GM19043 (cell line): Measurements from ENCODE around the gene KLHL6.
A peak's percentile ranks its signal among the peaks of the same experiment; 100 is the strongest.
"Not testable (repeated sequence)": the region's sequence is repeated elsewhere in the genome, so short reads cannot be mapped to it uniquely, and the experiment has no call there.

Source experiments
- ATAC-seq: cut with Tn5 transposase; IDR thresholded peaks from one replicate; pipeline ENCODE4 v1.9.1; 2021; ENCODE audit warnings: low read depth; ENCODE audit not compliant: unreplicated experiment

The KLHL6 gene

GRCh38 chr3:183533412-183534132 is 21.9 kb downstream of the KLHL6 start:
- ATAC-seq = no peak

DNA sequence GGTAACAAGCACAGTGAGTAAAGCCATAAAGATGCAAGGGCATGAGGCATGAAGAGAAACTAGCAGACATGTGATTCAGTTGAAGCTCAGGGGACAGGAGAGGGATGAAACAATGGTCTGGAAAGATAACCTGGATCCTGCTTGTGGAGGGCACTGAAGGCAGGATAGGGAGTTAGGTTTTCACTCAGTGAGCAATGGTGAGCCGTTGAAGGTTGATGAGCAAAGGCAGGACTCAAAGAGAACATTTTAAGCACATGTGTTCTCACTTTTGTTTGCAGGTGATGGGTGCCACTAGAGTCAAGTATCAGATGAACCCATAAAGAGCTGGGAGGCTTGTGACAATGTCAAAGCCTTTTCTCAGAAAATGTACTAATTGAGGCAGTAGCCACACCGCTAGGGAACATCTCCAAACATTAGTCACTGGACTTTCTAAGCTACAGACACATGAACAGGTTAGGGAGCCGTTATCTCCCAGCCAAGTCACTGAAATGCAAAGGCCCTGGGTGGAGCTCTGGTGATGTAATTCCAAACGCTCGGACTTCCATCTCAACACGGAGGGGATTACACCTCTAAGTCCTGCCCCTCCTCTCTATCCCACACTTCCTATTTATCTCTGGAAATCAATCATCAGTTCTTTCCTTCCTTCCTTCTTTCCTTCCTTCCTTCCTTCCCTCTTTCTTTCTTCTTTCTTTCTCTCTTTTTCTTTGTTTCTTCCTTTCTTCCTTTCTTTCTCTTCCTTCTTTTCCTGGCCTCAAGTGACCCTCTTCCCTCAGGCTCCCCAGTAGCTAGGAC is 22.7 kb downstream of the KLHL6 start:
- ATAC-seq = no peak

- ATAC-seq = no peak
These were observed 25.8 kb downstream of the KLHL6 start for GRCh38 chr3:183529717-183530116.

DNA sequence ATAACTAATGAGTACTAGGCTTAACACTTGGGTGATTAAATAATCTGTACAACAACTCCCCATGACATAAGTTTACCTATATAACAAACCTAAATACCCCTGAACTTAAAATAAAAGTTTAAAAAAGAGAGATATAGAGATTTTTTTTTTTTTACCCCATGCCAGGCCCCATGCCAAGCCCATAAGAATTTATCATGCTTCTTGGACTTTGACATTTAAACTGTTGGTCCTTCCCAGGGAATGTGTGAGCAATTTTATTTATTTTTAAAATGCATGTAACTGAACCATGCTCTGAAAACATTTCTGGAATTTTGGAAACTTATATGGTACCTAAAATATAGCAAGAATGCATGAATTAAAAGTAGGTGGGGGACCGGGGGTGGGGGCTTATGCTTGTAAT is 26.3 kb downstream of the KLHL6 start:
- ATAC-seq = no peak

- not testable (repeated sequence) for ATAC-seq
These were observed 26.7 kb downstream of the KLHL6 start for GRCh38 chr3:183528758-183529157.

DNA sequence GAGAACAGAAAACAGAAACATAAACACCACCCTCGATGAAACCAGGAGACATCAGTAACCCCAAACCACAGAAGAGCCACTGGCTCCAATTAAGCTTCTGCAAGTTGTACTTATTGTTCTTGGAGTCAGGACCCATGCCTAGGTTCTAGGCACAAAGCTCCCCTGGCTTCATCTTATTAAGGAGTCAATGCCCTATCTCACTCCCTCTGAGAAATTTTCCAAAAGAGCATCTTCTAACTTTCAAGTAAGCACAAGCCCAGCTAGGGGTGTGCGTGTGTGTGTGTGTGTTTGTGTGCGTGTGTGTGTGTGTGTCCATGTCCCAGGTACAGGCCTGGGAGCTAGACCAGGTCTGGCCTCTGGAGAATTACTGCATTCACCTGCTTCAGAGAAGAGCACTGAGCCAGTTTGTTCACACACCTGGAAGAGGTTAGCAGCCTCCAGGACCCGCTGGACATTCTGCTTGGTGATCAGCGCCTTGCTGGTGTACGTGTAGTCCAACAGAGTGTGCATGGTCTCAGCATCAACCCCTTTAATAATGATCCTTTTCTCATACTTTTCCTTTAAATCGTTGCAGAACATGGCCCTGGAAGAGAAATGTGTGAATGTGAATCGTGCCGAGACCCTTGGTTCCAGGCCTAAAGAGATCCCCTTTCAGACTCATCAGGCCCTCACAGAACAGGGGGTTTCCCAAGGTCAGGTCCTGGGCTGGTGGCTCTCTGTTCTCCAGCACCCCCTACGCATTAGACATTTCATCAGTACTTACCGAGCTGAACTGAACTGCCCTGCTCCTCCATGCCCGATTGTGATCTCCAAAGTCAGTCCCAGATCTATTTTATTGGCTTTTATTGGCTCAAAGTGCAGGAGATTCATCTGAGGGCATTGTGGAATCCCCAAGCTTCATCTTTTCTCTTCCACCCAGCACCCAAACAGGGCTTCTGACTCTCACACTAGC is 27.8 kb downstream of the KLHL6 start:
- ATAC-seq = peak; percentile 86

DNA sequence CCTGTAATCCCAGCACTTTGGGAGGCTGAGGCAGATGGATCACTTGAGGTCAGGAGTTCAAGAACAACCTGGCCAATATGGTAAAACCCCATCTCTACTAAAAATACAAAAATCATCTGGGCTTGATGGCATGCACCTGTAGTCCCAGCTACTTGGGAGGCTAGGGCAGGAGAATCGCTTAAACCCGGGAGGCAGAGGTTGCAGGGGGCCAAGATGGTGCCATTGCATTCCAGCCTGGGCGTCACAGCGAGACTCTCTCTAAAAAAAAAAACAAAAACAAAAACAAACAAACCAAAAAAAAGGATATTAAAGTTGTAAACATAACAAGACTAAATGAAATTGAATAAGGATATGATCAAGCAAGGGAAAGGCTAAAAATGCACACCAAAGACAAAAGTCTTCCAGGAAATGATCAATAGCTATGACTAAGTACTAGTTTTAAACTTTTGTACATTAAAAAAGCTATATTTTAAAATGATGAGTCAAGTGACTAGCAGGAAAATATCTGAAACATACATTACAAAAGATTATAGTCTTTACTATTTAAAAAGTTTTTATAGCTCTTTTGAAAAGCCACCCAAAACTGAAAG is 28.6 kb downstream of the KLHL6 start:
- peak; percentile 10 for ATAC-seq

DNA sequence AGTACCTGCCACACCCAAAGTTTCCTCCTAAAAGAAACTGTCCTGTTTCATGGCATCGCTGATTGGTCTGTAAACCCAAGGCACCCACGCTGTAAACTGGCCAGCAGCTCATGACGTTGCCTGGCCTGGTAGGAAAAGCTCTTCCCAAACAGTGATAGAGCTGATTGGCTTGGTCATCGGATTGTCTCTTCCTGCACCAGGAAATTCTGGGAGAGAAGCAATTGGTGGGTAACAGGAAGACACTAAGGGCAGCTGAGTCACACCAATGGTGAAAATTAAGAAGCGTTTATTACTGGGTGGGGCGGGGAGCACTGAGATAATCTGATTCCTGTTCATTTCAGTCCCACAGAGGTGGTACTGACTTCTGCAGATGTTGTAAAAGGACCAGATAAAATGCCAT is 31.0 kb downstream of the KLHL6 start:
- ATAC-seq = no peak

DNA sequence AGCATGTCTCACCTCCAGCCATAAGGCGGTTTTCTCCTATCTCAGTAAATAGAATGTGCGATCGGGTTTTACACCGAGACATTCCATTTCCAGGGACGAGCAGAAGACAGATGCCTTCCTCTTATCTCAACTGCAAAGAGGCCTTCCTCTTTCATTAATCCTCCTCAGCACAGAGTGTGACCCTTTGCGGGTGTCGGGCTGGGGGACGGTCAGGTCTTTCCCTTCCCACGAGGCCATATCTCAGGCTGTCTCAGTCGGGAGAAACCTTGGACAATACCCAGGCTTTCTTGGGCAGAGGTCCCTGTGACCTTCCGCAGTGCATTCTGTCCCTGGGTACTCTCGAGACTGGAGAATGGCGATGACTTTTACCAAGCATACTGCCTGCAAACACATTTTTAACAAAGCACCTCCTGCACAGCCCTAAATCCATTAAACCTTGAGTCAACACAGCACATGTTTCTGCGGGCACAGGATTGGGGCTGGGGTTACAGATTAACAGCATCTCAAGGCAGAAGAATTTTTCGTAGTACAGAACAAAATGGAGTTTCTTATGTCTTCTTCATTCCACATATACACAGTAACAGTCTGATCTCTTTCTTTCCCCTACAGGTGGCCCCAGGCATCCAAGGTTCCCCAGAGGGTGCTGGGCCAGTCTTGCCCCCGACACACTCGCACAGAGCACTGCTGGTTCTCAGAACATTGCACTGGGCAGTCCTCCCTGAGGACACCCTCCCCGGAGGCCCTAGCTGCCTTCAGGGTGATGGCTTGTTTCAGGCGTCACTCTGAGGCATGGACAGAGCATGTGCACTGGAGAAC is 34.6 kb downstream of the KLHL6 start:
- ATAC-seq = not testable (repeated sequence)

DNA sequence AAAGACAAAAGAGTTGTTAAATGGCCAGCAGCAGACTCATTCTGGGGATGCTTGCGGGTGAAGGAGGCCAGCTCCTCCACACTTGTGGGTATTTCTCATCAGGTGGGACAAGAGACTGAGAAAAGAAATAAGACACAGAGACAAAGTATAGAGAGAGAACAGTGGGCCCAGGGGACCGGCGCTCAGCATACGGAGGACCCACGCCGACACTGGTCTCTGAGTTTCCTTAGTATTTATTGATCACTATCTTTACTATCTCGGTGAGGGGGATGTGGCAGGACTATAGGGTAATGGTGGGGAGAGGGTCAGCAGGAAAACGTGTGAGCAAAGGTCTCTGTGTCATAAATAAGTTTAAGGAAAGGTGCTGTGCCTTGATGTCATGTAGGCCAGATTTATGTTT is 35.2 kb downstream of the KLHL6 start:
- not testable (repeated sequence) for ATAC-seq

DNA sequence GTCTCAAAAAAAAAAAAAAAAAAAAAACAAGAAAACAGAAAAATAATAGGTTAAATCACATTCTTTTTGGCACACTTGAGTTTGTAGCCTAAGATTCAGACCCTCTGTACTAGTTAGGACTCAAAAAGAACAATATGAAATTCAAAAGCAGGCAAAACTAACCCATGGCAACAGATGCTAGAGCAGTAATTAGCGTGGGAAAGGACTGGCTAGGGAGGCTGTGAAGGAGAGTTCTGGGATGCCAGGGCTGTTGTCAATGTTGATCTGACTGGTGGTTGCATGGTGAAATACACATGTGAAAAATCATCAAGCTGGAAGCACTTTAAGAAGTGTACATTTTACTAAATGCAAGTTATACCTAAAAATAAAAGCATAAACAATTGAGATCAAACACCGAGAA is 35.6 kb downstream of the KLHL6 start:
- ATAC-seq = no peak

GRCh38 chr3:183518491-183519251 is 36.8 kb downstream of the KLHL6 start:
- no peak for ATAC-seq

DNA sequence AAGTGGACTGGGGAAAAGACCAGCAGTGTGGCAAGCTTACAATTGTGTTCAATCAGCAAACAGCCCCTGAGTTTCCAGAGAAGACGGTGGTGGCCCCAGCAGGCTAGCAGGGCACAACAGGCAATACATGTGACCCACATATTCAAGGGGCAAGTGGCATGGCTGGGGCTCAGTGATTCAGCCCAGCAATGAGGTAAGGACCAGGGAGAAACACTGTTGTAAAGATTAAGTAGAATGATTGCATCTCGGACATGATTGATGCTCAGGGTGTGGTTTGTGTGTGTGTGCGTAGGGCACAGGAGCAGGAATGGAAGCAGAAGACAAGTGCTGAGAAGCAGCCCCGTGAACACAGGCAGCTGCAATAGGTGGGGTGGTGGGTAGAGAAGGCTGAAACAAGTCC is 37.9 kb downstream of the KLHL6 start:
- no peak for ATAC-seq

- ATAC-seq = peak; percentile 58
These were observed 39.3 kb downstream of the KLHL6 start for GRCh38 chr3:183515968-183516851.

DNA sequence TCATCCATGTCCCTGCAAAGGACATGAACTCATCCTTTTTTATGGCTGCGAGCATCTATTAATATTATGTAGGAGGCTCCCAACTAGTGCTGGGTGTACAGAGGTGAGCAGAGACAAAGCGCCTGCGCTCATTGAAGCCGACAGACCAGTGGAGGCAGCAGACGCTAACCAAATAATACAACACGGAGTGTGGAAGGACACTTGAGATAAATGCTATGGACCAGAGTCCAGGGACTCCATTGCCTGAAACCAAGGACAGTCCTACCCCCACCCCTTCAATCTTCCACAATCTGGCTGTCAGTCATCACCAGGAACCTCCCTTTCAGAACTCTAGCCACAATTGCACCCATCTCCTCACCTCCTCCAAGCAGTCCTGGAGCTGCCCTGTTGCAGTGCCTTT is 41.5 kb downstream of the KLHL6 start:
- no peak for ATAC-seq

DNA sequence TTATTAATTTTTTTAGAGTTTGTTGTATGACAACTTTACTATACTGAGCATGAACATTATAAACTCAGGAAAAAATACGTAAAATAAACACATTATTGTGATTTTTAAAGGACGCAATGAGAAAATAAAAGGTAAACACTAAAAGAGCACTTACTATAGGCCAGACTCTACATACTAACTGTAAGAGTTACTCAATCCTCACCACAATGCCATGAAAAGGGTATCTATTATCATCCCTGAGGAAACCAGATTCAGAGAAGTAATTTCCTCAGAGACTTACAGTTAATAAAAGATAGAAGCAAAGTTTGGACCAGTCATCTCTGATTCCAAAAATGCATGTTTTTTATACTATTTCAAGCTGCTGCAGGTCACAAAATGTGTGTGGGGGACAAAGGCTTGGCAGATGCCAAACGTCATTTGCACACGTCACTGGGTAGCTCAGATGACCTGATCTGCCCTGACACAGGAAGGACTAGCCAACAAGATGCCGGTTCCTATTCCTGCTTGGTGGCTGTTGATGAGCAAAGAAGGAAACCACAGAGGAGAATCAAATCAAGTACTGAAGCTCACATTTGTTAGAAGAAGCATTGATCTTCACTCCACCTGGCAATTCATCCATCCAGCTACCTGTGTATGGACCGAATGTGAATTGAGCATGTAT is 42.3 kb downstream of the KLHL6 start:
- ATAC-seq = no peak

- peak; percentile 48 for ATAC-seq
These were observed 44.0 kb downstream of the KLHL6 start for GRCh38 chr3:183511286-183512131.
